Neural cell (in vitro differentiated cells): Measurements from ENCODE around the gene KIF5C. TPM values are rescaled to one million over a fixed set of nuclear protein-coding genes. Genes with fewer than 3 reads are reported as not detected.
"Not testable (repeated sequence)": the region's sequence is repeated elsewhere in the genome, so short reads cannot be mapped to it uniquely, and the experiment has no call there.

Experiments
- H2AFZ ChIP-seq: fragments of 200-600, 300-800 bp; sonication (generic), shearing (Covaris generic); 2 replicates; pipeline ENCODE4 v1.6.0; 2014; ENCODE audit warnings: low read depth, mild to moderate bottlenecking, antibody characterized with exemption, low read length, moderate library complexity
- H3F3A ChIP-seq: fragments of 200-600 bp; shearing (Covaris generic); 2 replicates; pipeline ENCODE4 v1.6.1; 2016; ENCODE audit warnings: mild to moderate bottlenecking, moderate library complexity, mixed read lengths, antibody characterized with exemption, low read length; ENCODE audit not compliant: insufficient read depth, poor library complexity, severe bottlenecking
- H3K27ac ChIP-seq: fragments of 200-600, 300-800 bp; sonication (generic), shearing (Covaris generic); 2 replicates; pipeline ENCODE4 v1.5.1; 2014; ENCODE audit warnings: mild to moderate bottlenecking, low read length, moderate library complexity
- H3K27me3 ChIP-seq: fragments of 300-800, 200-600 bp; sonication (generic), shearing (Covaris generic); 2 replicates; pipeline ENCODE4 v1.6.0; 2014; ENCODE audit warnings: mild to moderate bottlenecking, low read depth, low read length, moderate library complexity; ENCODE audit not compliant: insufficient read depth
- H3K36me3 ChIP-seq: fragments of 300-800, 200-600 bp; sonication (generic), shearing (Covaris generic); 2 replicates; pipeline ENCODE4 v1.5.1; 2014; ENCODE audit warnings: mild to moderate bottlenecking, antibody characterized with exemption, low read length, moderate library complexity; ENCODE audit not compliant: insufficient read depth
- H3K4me2 ChIP-seq: fragments of 300-800, 200-600 bp; sonication (generic), shearing (Covaris generic); 2 replicates; pipeline ENCODE4 v1.6.0; 2014; ENCODE audit warnings: mild to moderate bottlenecking, low read length
- H3K4me3 ChIP-seq: fragments of 300-800, 200-600 bp; sonication (generic), shearing (Covaris generic); 2 replicates; pipeline ENCODE4 v1.5.1; 2014; ENCODE audit warnings: mild to moderate bottlenecking, low read length, moderate library complexity
- H3K79me2 ChIP-seq: fragments of 200-600 bp; shearing (Covaris generic); replicated peaks from 2 replicates; pipeline ENCODE4 v1.6.0; 2014; ENCODE audit warnings: mild to moderate bottlenecking, low read length, moderate library complexity; ENCODE audit not compliant: insufficient read depth
- H3K9ac ChIP-seq: fragments of 300-800, 200-600 bp; sonication (generic), shearing (Covaris generic); 2 replicates; pipeline ENCODE4 v1.6.1; 2016; ENCODE audit warnings: mild to moderate bottlenecking, low read length, mixed read lengths
- H3K9me2 ChIP-seq: fragments of 200-600 bp; shearing (Covaris generic); 2 replicates; pipeline ENCODE4 v1.6.1; 2016; ENCODE audit warnings: mild to moderate bottlenecking, low read length, mixed read lengths; ENCODE audit not compliant: insufficient read depth
- H3K9me3 ChIP-seq: fragments of 200-600, 300-800 bp; sonication (generic), shearing (Covaris generic); 2 replicates; pipeline ENCODE4 v1.6.1; 2016; ENCODE audit warnings: mild to moderate bottlenecking, mixed run types, low read length, moderate library complexity, mixed read lengths
- H4K20me1 ChIP-seq: fragments of 200-600 bp; shearing (Covaris generic); 2 replicates; pipeline ENCODE4 v1.6.1; 2016; ENCODE audit warnings: mild to moderate bottlenecking, mixed run types; ENCODE audit not compliant: insufficient read depth
- EP300 ChIP-seq: fragments of 450-650 bp; conservative IDR thresholded peaks from 2 replicates; pipeline ENCODE4 v1.6.1; 2014; ENCODE audit warnings: antibody characterized with exemption, mild to moderate bottlenecking, moderate library complexity; ENCODE audit not compliant: poor library complexity, severe bottlenecking
- EZH2 ChIP-seq: fragments of 200-600, 300-800 bp; shearing (Covaris generic), sonication (generic); IDR thresholded peaks from 2 replicates; pipeline ENCODE4 v1.6.1; 2014; ENCODE audit warnings: antibody characterized with exemption, low read length, borderline replicate concordance, mild to moderate bottlenecking; ENCODE audit not compliant: insufficient read depth, poor library complexity, severe bottlenecking
- MXI1 ChIP-seq: fragments of 450-650 bp; conservative IDR thresholded peaks from 2 replicates; pipeline ENCODE4 v1.6.1; 2014; ENCODE audit warnings: antibody characterized with exemption, mild to moderate bottlenecking; ENCODE audit not compliant: poor library complexity, severe bottlenecking
- POLR2AphosphoS5 ChIP-seq: IDR thresholded peaks from 2 replicates; pipeline ENCODE4 v1.6.1; 2012
- RAD21 ChIP-seq: fragments of 450-650 bp; conservative IDR thresholded peaks from 2 replicates; pipeline ENCODE4 v1.6.1; 2014; ENCODE audit warnings: antibody characterized with exemption, mild to moderate bottlenecking, moderate library complexity
- SMC3 ChIP-seq: fragments of 450-650 bp; conservative IDR thresholded peaks from 2 replicates; pipeline ENCODE4 v1.6.1; 2014; ENCODE audit warnings: antibody characterized with exemption, mild to moderate bottlenecking, moderate library complexity; ENCODE audit not compliant: poor library complexity
- TAF1 ChIP-seq: IDR thresholded peaks from 2 replicates; pipeline ENCODE4 v1.6.1; 2012; ENCODE audit warnings: low read depth
- polyA plus RNA-seq: library from polyadenylated mRNA; depleted of rRNA; stranded (reverse); fragments of >200 nt; gene quantifications from 2 replicates; pipeline ENCODE4 v1.2.3, GENCODE V29; 2014
- TF ChIP-seq, protein P1 (sequence below): fragments of 450-650 bp; IDR thresholded peaks from 2 replicates; pipeline ENCODE4 v1.5.1; 2014; ENCODE audit warnings: antibody characterized with exemption, mild to moderate bottlenecking, moderate library complexity; ENCODE audit not compliant: poor library complexity, severe bottlenecking
- TF ChIP-seq, protein P2 (sequence below): IDR thresholded peaks from 2 replicates; pipeline ENCODE4 v1.6.1; 2012; ENCODE audit warnings: borderline replicate concordance

KIF5C gene
- polyA plus RNA-seq, 1 donor from 2014 or later = 527 TPM

DNA sequence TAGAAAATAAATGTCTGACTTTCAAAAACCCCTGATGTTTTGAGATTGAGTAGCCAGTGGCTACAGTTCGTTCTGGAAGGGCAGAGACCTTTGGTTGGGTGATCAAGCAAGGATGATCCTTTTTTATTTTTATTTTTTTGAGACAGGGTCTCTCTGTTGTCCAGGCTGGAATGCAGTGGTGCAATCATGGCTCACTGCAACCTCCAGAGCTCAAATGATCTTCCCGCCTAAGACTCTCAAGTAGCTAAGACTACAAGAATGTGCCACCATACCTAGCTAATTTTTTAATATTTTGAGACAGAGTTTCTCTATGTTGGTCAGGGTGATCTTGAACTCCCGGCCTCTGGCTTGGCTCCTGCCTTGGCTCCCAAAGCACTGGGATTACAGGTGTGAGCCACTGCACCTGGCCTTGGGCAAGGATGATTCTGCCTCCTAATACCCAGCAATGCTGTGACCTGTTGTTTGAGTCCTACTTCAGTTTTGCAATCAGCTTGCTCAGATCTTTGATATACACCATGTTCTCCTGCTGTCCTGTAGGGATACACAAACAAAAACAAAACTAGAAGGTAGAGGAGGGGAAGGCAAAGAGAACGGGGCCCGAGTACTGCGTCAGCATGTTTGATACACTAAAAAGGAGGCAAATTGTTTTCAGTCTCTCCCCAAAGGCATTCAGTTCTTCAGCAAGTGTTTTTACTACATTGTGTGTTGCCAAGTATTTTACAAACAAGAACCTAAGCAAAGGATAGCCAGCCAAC, 104.3 kb downstream of the KIF5C start:
- no peak overlapping the region for H3K27ac ChIP-seq

DNA sequence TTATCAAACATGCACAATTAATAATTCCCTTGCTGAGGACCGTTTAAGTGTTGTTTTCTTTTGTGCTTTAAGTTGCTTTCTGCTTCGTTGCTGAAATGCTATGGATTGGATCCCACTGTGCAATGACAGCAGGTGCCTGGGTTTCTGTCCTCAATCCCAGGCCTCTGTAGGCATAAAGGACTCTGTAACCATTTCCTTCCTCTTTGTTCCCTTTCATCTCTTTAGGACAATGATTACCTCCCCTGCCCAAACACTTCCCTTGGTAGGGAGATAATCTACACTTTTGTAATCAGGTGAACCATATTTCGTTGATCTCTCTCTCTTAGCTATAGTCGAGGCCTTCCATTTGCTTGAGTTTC, 104.9 kb downstream of the KIF5C start:
- Histone ChIP-seq H3K4me2 (no peak overlapping the region), H2AFZ (no peak overlapping the region), H3K79me2 (peaks cover 22% of the 10 kb centered on the region)

More for the DNA sequence above, 104.3 kb downstream of the KIF5C start:
- peaks cover 5% of the 10 kb centered on the region for H4K20me1 ChIP-seq
- no peaks in the 10 kb centered on the region for H3F3A ChIP-seq
- H3K9me2 ChIP-seq = no peaks in the 10 kb centered on the region
- H3K27me3 ChIP-seq = no peaks in the 10 kb centered on the region
- H3K4me2 ChIP-seq = no peak overlapping the region
- H3K9me3 ChIP-seq = no peaks in the 10 kb centered on the region
- no peak for TF ChIP-seq EZH2
- no peak for TF ChIP-seq RAD21
- no peak for TF ChIP-seq TAF1
- no peak for TF ChIP-seq SMC3
- TF ChIP-seq, protein P1, sequence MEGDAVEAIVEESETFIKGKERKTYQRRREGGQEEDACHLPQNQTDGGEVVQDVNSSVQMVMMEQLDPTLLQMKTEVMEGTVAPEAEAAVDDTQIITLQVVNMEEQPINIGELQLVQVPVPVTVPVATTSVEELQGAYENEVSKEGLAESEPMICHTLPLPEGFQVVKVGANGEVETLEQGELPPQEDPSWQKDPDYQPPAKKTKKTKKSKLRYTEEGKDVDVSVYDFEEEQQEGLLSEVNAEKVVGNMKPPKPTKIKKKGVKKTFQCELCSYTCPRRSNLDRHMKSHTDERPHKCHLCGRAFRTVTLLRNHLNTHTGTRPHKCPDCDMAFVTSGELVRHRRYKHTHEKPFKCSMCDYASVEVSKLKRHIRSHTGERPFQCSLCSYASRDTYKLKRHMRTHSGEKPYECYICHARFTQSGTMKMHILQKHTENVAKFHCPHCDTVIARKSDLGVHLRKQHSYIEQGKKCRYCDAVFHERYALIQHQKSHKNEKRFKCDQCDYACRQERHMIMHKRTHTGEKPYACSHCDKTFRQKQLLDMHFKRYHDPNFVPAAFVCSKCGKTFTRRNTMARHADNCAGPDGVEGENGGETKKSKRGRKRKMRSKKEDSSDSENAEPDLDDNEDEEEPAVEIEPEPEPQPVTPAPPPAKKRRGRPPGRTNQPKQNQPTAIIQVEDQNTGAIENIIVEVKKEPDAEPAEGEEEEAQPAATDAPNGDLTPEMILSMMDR = no peak
- no peak for TF ChIP-seq POLR2AphosphoS5
- TF ChIP-seq, protein P2, sequence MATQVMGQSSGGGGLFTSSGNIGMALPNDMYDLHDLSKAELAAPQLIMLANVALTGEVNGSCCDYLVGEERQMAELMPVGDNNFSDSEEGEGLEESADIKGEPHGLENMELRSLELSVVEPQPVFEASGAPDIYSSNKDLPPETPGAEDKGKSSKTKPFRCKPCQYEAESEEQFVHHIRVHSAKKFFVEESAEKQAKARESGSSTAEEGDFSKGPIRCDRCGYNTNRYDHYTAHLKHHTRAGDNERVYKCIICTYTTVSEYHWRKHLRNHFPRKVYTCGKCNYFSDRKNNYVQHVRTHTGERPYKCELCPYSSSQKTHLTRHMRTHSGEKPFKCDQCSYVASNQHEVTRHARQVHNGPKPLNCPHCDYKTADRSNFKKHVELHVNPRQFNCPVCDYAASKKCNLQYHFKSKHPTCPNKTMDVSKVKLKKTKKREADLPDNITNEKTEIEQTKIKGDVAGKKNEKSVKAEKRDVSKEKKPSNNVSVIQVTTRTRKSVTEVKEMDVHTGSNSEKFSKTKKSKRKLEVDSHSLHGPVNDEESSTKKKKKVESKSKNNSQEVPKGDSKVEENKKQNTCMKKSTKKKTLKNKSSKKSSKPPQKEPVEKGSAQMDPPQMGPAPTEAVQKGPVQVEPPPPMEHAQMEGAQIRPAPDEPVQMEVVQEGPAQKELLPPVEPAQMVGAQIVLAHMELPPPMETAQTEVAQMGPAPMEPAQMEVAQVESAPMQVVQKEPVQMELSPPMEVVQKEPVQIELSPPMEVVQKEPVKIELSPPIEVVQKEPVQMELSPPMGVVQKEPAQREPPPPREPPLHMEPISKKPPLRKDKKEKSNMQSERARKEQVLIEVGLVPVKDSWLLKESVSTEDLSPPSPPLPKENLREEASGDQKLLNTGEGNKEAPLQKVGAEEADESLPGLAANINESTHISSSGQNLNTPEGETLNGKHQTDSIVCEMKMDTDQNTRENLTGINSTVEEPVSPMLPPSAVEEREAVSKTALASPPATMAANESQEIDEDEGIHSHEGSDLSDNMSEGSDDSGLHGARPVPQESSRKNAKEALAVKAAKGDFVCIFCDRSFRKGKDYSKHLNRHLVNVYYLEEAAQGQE = no peak
- no peak for TF ChIP-seq MXI1
- TF ChIP-seq EP300 = no peak
- H3K36me3 ChIP-seq = peaks cover 23% of the 10 kb centered on the region
- H2AFZ ChIP-seq = no peak overlapping the region
- H3K9ac ChIP-seq = no peak overlapping the region
- no peak overlapping the region for H3K4me3 ChIP-seq
- peaks cover 26% of the 10 kb centered on the region for H3K79me2 ChIP-seq

DNA sequence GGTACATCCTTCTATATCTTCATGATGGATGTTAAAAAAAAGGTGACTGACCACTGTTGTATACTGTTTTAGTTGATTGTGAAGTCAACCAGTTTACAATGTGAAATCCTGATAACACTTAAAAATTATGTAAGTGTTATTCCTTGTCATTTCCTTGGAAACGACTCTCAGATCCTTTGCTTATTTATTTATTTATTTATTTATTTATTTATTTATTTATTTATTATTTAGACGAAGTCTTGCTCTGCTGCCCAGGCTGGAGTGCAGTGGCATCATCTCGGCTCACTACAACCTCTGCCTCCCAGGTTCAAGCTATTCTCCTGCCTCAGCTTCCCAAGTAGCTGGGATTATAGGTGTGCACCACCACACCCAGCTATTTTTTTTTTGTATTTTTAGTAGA, 105.5 kb downstream of the KIF5C start:
- H3K36me3 ChIP-seq = peaks cover 19% of the 10 kb centered on the region
- H3F3A ChIP-seq, H3K9me2 ChIP-seq, H3K27me3 ChIP-seq, H3K4me2 ChIP-seq, H3K9me3 ChIP-seq, H2AFZ ChIP-seq, H3K4me3 ChIP-seq, H4K20me1 ChIP-seq, H3K27ac ChIP-seq, H3K9ac ChIP-seq: not testable (repeated sequence)
- H3K79me2 ChIP-seq = peaks cover 16% of the 10 kb centered on the region

More for the DNA sequence above, 104.9 kb downstream of the KIF5C start:
- Histone ChIP-seq H3K9me2 (no peaks in the 10 kb centered on the region), H3K9me3 (no peaks in the 10 kb centered on the region), H3K36me3 (peaks cover 20% of the 10 kb centered on the region), H3F3A (no peaks in the 10 kb centered on the region), H4K20me1 (peaks cover 5% of the 10 kb centered on the region), H3K9ac (no peak overlapping the region), H3K27me3 (no peaks in the 10 kb centered on the region), H3K4me3 (no peak overlapping the region), H3K27ac (no peak overlapping the region)
- no peak for TF ChIP-seq MXI1
